Posterior cingulate gyrus (tissue), 11 donors: ENCODE measurements around the gene MLST8.
"Not testable (repeated sequence)": the region's sequence is repeated elsewhere in the genome, so short reads cannot be mapped to it uniquely, and the experiment has no call there.

ENCODE experiments used
- DNase-seq, 10 donors: peaks; one replicate each; pipeline versions ENCODE4 v3.0.0 to v3.0.0-alpha.2; 2020 to 2021; ENCODE audit warnings: mixed read lengths in 3 of 10
- intact Hi-C: fragments of 100-400 bp; cut with DNase I; formaldehyde crosslinking; loops from one replicate; pipeline ENCODE4 v1.15.1; 2023

Gene MLST8

DNA sequence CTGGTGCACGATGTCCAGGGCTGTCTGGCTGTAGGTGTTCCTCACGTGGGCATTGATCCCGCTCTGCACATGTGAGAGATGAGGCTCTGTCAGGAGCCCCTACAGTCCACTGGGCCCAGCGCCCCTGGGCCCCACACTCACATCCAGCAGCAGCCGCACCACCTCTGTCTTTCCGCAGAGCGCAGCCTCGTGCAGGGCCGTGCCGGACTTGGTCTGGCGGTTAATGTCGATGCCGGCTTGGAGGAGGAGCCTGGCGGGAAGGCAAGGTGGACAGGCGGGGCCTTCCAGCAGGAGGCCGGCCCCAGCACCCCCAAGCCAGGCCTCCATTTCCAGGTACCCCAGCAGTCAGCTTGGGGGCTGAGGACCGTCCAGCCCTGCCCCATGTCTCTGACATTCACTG lies 18.0 kb upstream of the MLST8 start:
- intact Hi-C loops: no loop called here
- DNase-seq: no peak

GRCh38 chr16:2188395-2188794 lies 16.9 kb upstream of the MLST8 start:
- intact Hi-C loops: no loop called here
- no peak for DNase-seq

GRCh38 chr16:2189252-2189893 lies 15.9 kb upstream of the MLST8 start:
- intact Hi-C loops: no loop called here
- DNase-seq: no peak

DNA sequence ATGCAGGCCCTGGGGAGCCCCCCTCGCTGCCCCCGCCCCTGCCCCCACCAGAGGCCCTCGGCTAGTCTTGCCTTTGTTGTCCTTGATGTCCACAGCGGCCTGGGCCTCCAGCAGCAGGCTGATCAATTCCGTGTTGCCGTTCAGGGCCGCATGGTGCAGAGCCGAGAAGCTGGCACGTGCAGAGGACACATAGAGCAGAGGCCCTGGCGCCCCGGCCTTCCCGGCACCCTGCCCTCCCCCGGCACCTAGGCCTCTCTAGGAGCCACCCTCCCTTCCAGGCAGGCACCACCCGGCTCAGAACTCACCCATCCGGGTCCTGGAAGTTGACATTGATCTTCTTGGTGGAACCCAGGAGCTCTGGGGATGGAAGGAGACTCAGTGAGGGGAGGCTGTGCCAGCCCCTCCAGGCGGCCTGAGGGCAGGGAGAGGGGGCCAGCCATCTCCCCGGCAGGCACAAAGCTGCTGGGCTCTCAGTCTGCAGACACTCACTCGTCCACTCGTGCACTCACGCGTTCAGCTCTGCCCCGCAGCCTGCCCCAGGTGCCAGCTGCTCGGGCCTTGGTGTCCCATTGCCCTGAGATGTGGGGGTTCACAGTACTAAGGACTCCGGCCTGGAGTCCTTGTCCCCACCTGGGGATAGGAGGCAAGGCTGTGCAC lies 15.1 kb upstream of the MLST8 start:
- intact Hi-C loops: no loop called here
- no peak for DNase-seq

- intact Hi-C loops: no loop called here
- peak in 7 of 10 donors; percentile 47 to 94 (median 70) for DNase-seq
These were observed 14.4 kb upstream of the MLST8 start for GRCh38 chr16:2190659-2191445.

GRCh38 chr16:2191446-2191706 lies 13.9 kb upstream of the MLST8 start:
- DNase-seq: no peak
- intact Hi-C loops: no loop called here

DNA sequence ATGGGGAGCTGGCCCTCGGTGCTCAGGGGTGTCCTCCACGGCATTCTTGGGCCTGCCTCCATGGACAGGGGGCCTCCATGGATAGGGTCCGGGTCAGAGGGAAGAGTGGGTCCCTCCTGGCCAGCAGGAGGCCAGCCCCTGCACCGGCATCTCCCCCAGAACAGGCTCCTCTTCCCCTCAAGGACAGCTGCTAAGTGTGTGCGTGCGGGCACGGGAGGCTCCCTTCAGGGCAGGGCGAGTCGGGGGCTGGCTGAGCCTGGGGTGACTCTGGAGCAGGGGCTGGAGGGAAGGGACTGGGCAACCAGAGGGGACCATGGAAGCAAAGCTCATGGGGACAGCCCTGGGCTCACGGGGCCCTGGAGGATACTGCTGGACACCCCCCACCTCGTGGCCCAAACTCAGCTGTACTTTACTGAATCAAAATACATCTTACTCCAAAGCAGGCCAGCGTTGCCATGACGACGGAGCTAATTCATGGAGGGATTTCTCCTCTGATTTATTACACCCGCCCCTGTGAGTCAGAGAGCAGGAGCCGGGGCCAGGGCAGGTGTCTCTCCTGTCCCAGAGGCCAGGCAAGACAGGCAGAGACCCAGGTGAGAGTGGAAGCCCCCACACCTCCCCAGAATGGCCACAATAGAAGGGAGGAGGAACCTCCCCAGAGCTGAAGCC lies 11.0 kb upstream of the MLST8 start:
- intact Hi-C loops: no loop called here
- DNase-seq: peak in 2 of 10 donors; percentile 57 to 71

- intact Hi-C loops: no loop called here
- DNase-seq: no peak
These were observed 10.4 kb upstream of the MLST8 start for GRCh38 chr16:2194852-2195321.

- intact Hi-C loops: no loop called here
These were observed 9.7 kb upstream of the MLST8 start for GRCh38 chr16:2195322-2196161.

DNA sequence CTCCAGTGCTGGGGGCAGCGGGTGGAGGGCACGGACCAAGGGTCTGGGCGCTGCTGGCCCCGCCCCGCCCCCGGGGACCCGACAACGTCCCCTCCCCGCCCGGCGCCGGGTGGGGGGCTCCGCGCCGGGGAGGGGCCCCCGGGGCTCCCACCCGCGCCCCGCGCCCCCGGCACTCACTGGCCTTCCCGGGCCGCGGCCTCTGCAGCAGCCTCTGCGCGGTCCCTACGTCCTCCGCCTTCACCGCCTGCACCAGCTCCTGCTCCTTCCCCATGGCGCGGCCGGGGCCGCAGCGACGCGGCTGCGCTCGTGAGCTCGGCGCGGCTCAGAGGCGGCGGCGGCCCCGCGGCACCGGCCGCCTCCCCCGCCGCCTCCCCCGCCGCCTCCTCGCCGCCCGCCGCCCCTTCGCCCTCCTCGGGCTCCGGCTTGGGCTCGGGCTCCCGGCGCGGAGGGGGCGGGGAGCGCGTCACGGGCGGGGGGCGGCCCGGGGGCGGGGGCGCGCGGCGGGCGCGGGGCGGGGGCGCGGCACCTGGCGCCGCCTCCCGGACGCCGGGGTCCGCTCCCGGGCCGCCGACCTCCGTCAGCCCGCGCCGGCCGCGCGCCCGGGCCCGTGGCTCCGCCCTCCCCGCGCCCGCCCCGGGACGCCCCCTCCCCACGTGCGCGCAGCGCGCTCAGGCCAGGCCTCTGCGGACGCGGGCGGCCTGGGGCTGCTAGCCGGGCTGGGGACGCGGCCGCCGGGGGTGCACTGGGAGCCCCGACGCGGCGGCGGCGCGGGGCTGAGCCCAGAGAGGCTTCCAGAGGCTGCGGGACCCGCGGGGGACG lies 8.9 kb upstream of the MLST8 start, which contains the start of gene CASKIN1:
CASKIN1 (minus strand) TSS at position 444 of the 819 bp plus-strand sequence; CDS start at position 271, 173 bp downstream.
- intact Hi-C loops: no loop called here
- DNase-seq: peak in 1 of 10 donors; percentile 31

More at GRCh38 chr16:2195322-2196161, 9.7 kb upstream of the MLST8 start:
- DNase-seq: no peak

DNA sequence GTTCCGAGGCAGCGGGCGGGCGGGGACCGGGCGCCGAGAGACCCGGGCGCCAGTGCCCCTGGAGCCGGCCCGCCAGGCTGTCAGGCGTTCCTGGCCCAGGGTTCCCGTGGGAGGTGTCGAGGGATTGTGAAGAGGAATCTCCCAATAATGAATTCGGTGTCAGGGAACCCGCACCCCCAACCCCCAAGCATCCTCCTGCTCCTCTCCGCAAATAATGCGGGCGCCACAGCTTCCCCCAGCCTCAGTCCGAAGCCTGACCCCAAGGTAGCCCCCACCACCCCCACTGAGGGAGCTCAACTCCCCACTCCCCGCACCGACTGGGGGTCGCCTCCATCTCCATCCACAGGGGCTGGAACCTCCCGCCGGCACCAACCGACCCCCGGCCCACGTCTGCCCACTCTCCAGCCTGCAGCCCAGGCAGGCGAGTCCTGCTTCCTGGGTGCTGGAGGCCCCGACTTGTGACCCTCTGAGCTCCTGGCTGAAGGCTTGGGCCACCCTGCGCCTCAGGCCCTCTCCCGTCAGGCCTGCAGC lies 8.2 kb upstream of the MLST8 start:
- intact Hi-C loops: no loop called here
- peak in 1 of 10 donors; percentile 63 for DNase-seq

GRCh38 chr16:2197765-2198164 lies 7.5 kb upstream of the MLST8 start:
- no peak for DNase-seq
- intact Hi-C loops: no loop called here

GRCh38 chr16:2198283-2198682 lies 7.0 kb upstream of the MLST8 start:
- DNase-seq: no peak
- intact Hi-C loops: no loop called here

DNA sequence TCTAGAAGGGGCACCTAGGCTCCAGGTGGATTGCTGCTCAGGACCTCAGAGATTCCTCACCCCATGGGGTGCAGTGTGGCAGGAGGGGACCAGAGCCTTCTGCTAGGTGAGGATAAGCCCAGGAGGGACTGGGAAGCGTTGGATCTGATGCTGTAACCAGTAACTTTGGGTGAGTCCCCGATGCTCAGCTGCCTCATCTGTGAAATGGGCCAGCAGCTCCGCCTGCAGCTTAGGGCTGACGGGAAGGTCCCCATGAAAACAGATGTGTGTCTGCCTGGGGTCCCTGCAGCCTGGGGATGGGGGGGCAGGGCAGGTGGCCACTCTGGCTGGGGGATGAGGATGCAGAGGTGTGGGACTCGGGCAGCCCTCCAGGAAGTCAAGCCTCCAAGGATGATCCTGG lies 6.2 kb upstream of the MLST8 start:
- no peak for DNase-seq
- intact Hi-C loops: no loop called here

DNA sequence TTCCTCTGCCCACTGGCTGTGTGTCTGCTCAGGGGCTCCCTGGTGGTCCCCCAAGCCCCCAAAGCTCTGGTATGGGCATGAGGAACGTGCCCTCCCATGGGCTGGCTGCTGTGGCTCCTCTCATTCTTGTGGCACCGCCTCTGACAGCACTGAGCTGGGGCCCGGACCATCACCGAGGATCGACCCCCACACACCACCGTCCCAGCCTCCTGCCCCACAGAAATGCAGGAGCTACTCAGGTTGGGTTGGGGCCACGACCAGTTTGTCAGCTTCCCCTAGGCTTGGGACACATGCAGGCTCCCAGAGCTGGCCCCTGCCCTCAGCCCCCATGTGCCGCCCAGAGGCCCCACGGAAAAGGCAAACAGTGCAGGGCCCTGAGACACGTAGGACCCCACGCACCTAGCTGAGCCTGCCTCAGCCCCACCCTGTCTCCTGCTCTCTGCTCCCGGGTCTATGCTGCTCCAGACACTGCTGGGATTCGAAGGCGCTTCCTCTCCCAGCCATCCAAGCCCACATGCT lies 5.6 kb upstream of the MLST8 start:
- DNase-seq: no peak
- intact Hi-C loops: no loop called here

- no peak for DNase-seq
- intact Hi-C loops: no loop called here
These were observed 4.9 kb upstream of the MLST8 start for GRCh38 chr16:2200313-2200712.

DNA sequence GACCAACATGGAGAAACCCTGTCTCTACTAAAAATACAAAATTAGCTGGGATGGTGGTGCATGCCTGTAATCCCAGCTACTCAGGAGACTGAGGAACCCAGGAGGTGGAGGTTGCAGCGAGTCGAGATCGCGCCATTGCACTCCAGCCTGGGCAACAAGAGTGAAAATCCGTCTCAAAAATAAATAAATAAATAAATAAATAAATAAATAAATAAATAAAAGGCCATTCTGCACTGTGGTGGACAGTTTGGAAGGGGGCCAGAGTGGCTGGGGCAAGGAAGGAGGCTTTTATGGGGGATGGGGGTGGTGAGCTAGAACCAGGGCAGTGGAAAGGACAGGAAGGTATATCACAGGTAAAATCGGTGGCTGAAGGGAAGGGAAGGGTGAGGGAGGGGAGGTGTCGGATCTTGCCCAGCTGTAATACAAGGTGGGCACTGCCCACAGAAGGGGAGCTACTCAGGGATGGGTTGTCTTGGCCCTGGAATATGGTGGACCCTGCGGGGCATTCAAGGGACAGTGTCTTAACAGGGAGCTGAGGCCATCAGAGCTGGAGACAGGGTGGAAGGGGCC lies 2.0 kb upstream of the MLST8 start:
- intact Hi-C loops, DNase-seq: not testable (repeated sequence)

- peak in 2 of 10 donors; percentile 62 to 83 for DNase-seq
- intact Hi-C loops: loop anchor here (1.0 to 5.0 kb wide), 2 partner anchors 47 to 64 kb away; partner anchors contain the start of genes RNPS1 and TRAF7
These were observed 694 bp upstream of the MLST8 start for GRCh38 chr16:2204416-2205103.
